GM19099 (cell line): Measurements from ENCODE around the gene HMCN1.

Experiments
- POLR2A ChIP-seq: IDR thresholded peaks from 3 replicates; pipeline ENCODE4 v1.6.1; 2011; ENCODE audit warnings: low read depth; ENCODE audit not compliant: insufficient read length; ENCODE audit errors: extremely low read depth

The HMCN1 gene

DNA sequence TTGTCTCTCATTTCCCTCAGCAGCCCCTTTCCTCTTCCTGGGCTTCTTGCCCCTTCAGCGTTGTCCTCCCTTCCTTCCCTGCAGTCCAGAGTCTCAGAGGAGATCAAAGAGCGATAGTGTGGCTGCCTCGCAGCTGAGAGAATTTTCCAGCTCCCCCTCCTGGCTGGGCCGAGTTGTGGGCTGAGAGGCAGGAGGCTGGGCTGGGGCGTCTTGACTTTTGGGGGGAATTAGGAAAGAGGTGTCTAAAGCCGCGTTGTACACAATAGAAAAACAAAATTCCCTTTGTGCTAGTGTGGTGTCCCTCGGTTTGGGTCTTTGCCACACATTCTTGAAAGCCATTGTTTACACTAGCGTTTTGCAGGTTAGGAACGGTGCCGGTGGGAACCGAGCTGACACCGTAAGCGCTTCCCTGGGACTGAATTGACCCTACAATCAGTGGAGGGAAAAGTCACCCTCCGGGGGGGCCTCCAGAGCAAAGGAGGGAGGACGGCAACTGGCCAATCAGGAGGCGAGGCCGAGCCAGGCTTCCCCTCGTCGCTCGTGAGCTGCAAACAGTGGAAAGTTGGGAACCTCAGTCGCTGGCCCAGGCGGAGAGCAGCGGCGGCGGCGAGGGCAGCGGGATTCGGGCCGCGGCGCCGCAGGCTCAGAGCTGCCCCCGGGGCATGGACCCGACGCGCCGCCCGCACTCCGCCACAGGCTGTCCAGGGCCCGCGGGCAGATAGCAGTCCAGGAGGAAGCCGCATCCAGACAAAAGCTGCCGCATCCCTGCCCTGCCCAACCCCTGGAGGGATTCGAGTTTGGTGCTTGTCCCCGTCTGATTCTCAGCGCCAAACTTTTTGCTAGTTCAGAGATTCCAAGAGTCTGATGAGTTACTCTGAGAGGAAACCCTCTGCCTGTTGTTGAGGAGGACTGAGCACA, at the start of gene HMCN1:
Gene HMCN1, plus strand, starts transcription at position 574 of the 918 bp plus-strand sequence. CDS start 389 bp downstream, outside the sequence.
- no peak for TF ChIP-seq POLR2A

DNA sequence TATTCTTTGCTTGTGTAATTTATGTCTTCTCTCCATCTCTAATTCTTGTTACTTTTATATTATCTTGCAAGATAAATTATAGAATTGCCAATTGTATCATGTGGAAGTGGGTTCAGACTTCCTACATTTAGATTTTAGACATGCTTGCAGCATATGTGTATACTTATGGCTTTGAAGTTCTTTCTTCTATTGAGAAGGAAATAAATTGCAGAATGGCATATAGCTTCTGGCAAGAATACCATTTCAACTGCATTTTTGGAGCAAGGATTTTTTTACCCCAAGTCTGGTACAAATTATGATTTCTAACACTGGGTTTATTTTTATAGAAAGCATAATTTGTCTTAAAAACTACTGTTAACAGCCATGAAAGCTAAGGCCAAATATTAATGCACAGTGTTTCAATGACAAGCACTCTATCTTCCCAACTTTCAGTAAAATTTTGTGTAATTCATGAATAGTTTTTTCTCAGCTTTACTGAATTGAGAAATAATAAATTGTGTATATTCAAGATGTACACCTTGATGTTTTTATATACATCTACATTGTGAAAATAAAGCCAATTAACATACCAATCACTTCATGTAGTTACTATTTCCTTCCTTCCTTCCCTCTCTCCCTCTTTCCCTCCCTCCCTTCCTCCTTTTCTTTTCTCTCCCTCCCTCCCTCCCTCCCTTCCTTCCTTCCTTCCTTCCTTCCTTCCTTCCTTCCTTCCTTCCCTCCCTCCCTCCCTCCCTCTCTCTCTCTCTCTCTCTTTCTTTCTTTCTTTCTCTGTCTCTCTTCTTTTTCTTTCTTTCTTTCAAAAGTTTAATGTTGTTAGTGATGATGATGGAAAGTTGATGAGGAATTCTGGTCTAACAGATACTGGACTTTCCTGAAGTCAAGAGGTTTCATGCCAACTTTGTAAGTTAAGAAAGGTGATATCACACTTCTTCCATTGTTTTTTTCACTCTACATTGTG, 47.1 kb upstream of the HMCN1 start:
- no peak for TF ChIP-seq POLR2A

DNA sequence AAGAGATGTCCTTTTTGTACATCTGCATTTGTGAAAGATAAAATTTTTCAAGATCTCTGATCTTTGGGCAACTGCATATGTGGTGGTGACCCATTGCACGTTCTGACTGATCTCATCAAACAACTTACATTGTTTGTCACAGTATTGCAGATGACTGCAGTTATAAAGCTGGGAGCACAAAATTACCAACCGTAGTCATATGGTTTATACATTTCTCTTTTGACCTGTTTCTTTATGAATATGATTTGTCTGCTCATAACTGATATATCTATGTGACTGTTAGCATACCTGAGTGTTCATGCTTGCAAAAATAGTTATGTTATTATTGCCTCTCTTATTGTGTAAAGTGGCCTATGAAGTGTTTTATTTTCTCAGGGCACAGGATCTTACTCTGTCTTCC, 43.7 kb upstream of the HMCN1 start:
- no peak for TF ChIP-seq POLR2A

DNA sequence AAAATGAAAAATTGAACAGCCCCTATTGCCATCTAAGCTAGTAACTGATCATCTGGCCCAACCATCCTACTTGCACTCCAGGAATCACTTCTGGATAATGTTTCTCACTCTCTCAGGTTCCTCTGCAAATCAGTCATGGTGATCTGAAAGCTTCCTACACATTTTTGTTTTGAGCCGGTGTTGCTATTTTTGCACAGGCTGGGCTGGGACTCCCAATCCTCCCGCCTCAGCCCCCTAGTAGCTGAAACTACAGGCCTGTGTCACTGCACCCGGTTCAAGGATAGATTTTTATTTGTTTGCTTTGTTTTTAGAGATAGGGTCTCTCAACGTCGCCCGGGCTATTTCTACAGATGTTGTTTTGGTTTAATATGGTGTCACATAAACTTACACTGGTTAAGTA, 40.5 kb upstream of the HMCN1 start:
- TF ChIP-seq POLR2A = no peak

DNA sequence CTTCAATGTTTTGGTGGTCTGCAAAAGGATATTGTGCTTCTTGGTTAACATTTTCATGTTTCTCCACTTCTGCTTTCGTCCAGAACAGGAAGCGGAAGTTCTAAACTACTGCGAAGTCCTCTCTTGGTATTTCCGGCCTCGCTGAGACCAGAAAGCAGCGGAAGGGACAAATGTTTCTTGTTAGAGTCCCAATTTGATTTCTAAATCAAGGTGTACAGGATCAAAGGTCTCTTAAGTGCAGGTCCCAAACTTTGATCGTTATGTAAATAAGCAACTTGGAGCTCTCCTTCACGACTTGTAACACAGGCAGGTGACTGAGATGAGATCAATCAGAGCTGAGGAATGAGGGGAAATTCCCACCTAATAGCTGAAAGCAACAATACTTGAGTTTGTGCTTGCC, 40.1 kb upstream of the HMCN1 start:
- peak; percentile 37 for TF ChIP-seq POLR2A

DNA sequence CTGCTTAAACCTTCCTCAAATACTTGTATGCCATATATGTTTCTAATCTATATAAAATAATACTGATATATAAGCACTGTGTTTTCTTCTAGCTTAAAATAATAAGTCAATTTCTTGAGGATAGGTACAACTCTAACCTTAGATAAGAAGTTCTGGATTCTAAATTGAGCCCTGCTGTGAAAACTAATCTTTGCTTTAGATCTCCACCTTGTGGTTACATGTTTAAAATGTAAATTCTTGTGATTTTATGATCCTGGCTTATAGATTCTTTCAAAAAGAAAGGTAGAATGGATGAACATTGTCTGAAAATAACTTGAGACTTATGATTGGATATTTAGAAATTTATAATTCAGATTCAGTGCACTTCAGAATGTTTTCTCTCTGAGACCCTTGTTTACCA, 38.9 kb upstream of the HMCN1 start:
- no peak for TF ChIP-seq POLR2A

DNA sequence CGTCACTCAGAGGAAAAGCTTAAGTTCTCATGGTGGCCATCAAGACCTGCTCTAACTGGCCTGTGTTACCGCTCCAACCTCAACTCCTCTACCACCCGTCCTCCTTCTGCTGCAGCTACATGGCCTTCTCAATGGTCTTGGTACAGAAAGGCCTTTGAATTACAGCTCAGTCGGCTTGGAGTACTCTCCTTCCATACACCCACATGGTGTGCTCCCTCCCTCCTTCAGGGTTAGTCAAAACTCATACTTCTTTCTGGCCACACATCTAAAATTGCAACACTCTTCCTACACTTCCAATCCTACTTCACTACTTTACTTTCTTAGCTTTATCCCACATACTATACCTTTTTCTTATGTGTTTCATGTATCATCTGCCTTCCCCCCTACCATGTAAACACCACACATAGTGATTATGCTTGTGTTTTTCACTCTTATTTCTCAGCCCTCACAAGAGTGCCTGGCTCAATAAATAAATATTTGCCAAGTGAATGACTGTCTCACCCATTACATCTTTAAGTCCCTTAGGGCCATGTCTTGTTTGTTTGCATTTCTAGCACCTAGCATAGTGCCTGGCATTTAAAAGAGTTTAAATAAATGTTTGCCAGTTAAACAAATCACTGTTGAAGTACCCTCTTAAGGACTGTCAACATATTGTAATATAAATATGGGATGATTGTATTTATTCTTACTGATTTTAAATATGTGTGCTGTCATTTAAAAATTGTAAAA, 37.6 kb upstream of the HMCN1 start:
- TF ChIP-seq POLR2A = no peak

DNA sequence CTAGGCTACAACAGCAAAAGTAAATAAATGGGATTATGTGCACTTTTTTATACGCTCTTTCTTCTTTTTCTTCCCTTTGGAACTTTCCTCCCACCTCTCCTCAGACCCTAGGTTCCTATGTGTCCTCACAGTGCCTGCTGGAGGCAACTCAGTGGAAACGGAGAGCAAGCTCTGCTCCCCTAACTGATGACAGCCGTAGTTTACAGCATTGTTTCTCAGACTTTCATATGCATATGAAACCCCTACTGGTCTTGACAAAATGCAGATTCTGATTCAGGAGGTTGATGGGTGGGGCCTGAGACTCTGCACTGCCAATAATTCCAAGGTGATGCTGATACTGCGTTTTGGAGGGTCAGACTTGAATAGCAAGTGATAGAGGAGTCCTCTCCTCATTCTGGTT, 34.3 kb upstream of the HMCN1 start:
- no peak for TF ChIP-seq POLR2A

DNA sequence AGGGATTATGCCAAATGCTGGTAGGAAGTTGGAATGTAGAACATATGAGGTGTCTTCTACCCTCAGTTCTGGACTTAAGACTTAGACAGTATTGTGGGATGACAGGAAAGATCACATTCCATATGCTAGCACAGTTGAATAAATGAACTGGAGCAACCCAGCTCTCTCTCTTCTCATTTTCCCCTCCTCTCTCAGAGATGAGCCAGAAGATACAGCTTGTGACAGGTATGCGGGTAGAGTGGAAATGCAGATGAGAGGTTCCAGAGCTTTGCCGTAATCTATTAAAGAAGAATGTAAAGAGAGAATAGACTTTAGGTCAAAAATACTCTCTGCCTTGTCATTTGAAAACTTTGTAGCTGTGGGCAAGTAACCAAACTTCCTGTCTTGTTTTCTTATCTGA, 32.5 kb upstream of the HMCN1 start:
- no peak for TF ChIP-seq POLR2A

DNA sequence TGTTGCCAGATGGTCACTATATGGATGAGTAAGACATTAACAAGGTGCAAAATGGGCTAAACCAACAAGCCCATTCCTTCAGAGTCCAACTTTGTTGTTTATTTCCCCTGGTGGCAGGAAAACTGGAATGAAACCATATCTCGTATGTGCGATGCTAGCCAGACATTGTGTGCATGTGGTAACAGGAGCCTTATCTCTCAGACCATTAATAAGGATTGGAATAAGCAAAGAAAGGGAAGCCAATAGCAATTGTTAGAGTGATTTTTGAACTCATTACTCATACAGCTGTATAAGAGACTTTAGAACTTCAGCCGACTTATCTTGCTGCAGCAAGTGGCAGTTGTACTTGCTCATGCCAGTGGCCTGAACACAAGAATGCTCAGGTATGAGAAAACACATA, 30.0 kb upstream of the HMCN1 start:
- TF ChIP-seq POLR2A = no peak

DNA sequence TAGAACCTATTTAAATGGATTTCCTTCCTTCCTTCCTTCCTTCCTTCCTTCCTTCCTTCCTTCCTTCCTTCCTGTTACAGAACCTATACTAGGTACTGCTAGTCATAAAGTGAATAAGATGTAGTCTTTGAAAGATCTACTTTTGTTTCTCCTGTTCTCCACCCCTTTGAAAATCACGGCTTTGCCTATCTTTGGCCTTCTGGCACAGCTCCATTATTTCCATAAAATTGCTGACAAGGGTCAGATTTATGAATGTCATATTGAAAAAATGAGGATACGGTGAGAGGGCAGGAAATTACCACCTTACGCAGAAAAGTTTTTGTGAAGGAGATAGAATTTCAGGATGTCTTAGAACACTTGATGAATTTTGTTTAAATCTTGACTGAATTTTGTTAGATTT, 18.1 kb upstream of the HMCN1 start:
- TF ChIP-seq POLR2A = no peak

DNA sequence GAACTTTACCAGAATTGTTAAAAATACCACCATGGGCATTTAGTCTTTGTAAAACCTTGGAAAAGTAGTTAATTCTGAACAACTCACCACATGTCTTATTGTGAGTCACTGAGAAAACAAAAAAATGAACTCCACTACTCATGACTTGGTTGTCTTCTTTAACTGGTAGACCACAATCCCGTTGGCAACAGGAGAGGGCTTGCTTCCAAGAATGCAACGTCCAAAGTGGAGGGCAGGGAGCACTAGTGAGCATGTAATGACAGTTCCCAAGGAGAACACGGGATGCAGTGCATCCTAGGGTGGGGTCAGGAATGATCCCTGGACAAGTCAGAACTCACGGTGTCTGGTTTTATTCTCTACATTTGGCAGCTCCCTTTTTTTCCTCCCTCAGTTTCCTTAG, 15.2 kb upstream of the HMCN1 start:
- no peak for TF ChIP-seq POLR2A

DNA sequence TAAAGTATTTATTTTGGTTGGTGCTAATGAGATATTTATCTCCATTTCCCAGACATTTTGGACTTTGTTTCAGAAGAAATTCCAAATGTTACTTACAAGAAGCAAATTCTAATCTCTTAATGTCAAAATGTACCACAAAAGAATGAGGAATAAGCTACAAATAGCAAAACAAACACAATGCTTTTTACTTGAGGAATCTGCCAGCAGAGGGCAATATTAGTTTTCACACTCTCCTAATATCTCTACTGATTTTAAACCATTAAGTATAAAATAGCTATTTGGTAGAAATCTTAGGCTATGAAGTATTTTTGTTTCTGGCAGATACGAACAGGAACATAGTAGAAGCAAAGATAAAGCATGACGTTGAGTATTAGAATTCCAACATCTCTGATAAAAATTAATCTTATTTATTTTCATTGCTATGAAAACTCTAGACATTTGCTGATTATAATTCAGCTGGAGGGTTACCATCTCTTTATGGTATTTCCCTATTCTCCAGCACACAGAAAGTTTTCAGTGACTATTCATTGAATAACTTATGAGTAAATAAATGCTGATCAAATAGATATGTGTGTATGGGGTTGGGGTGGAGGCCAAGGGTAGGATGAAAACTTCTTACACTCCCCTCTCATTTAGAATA, 13.4 kb upstream of the HMCN1 start:
- TF ChIP-seq POLR2A = no peak

DNA sequence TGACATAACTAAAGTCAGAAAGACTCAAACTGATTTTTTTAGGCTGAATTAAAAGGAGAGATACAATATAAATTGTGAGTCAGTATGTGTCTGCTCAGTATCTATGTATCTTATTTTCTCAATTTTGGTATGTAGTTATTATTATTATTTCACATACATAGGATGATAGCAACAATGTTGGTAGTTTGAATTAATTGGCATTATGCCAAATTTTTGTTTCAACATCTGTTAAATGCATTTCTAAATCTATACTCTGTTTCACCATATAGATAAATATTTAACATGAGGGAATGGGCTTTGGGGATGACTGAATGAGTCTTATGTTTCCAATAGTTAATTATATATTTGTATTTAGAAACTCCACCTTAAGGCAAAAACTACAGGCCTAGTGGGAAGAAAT, 12.6 kb upstream of the HMCN1 start:
- no peak for TF ChIP-seq POLR2A

DNA sequence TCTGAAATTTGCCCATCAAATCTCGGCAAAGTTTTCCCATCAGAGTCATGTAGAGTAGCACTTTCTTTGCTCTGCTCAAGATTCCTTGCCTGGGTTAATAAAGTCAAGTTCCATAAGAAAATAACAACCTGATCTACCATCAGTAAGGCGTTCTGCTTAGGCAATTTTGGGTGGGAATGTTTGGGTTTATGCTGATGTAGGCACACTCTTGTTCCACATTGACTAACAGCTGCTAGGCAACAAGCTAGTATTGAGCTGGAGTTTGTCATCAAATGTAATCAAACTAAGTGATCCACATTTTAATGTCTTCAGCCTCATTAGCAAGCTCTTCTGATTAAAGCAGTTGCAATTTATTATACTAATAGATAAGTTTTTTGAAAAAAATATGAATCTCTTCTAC, 12.1 kb upstream of the HMCN1 start:
- TF ChIP-seq POLR2A = no peak

DNA sequence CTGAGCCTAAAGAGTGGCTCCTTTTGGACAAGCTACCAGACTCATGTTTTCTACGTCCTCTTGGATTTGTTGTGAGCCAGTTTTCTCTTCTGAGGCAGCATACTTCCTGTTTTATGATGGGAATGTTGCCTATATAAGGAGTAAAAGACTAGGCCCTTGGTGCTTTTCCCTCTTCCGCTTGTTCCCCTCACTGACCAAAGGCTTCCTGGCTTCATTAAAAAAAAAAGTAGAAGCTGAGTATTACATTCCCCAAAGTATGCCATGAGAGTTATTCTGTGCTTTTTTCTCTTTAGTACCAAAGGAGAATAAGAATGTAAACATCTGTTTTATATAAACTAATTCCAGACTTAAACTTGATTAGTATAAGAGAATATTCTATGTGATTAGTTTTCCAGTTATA, 6.5 kb upstream of the HMCN1 start:
- no peak for TF ChIP-seq POLR2A
